CD4-positive, CD25-positive, alpha-beta regulatory T cell (primary cell): ENCODE data around the gene GSPT1. TPM values are rescaled to one million over a fixed set of nuclear protein-coding genes. Genes with fewer than 3 reads are reported as not detected.
A peak's percentile ranks its signal among the peaks of the same experiment; 100 is the strongest.

Source experiments
- ATAC-seq, 2 donors: fragments of 150-1000 bp; cut with Tn5 transposase; one replicate each; pipeline ENCODE4 v1.10.0; 2021; ENCODE audit warnings: low read depth in 2 of 2, moderate number of reproducible peaks in 2 of 2, moderate library complexity in 1 of 2
- DNase-seq, 3 donors: peaks; one replicate each; pipeline versions ENCODE4 v3.0.0 to v3.0.0-alpha.2; 2012 to 2022; ENCODE audit warnings: mixed read lengths in 1 of 3
- H3K27ac ChIP-seq: one replicate; pipeline ENCODE4 v1.7.0; 2013; ENCODE audit warnings: mild to moderate bottlenecking, low read length; ENCODE audit not compliant: insufficient read depth, poor library complexity, severe bottlenecking
- H3K27me3 ChIP-seq: one replicate; pipeline ENCODE4 v1.7.0; 2013; ENCODE audit warnings: low read length; ENCODE audit not compliant: control insufficient read depth, insufficient read depth
- H3K36me3 ChIP-seq: one replicate; pipeline ENCODE4 v1.7.0; 2013; ENCODE audit warnings: mild to moderate bottlenecking, low read length, moderate library complexity; ENCODE audit not compliant: control insufficient read depth, insufficient read depth
- H3K4me1 ChIP-seq: 2 replicates; pipeline ENCODE4 v1.7.0; 2013; ENCODE audit warnings: mild to moderate bottlenecking, low read length; ENCODE audit not compliant: insufficient read depth, control insufficient read depth, poor library complexity, severe bottlenecking
- H3K4me3 ChIP-seq: one replicate; pipeline ENCODE4 v1.7.0; 2013; ENCODE audit warnings: low read depth, mild to moderate bottlenecking, low read length, moderate library complexity
- H3K9me3 ChIP-seq, 2 experiments: 1 replicate in 1 of 2; 2 replicates in 1 of 2; pipeline ENCODE4 v1.7.0; 2013; ENCODE audit warnings: low read length in 2 of 2, mild to moderate bottlenecking in 1 of 2, moderate library complexity in 1 of 2; ENCODE audit not compliant: control insufficient read depth in 2 of 2
- H3K27ac Mint-ChIP-seq, 3 donors: one replicate each; pipeline ENCODE4 v1.8.0; 2020 to 2022; ENCODE audit warnings: mild to moderate bottlenecking in 3 of 3, mixed read lengths in 3 of 3, moderate library complexity in 2 of 3
- H3K27me3 Mint-ChIP-seq: one replicate; pipeline ENCODE4 v1.8.0; 2022; ENCODE audit warnings: mild to moderate bottlenecking, mixed read lengths
- H3K36me3 Mint-ChIP-seq: one replicate; pipeline ENCODE4 v1.8.0; 2020; ENCODE audit warnings: mixed read lengths
- H3K4me1 Mint-ChIP-seq, 4 donors: one replicate each; pipeline ENCODE4 v1.8.0; 2020 to 2022; ENCODE audit warnings: mixed read lengths in 4 of 4, mild to moderate bottlenecking in 1 of 4
- H3K4me3 Mint-ChIP-seq, 4 donors: one replicate each; pipeline ENCODE4 v1.8.0; 2020 to 2022; ENCODE audit warnings: mild to moderate bottlenecking in 4 of 4, mixed read lengths in 4 of 4, moderate library complexity in 3 of 4
- H3K9me3 Mint-ChIP-seq, 7 donors: one replicate each; pipeline ENCODE4 v1.8.0; 2020 to 2022; ENCODE audit warnings: mixed read lengths in 7 of 7, mild to moderate bottlenecking in 3 of 7, moderate library complexity in 2 of 7
- polyA plus RNA-seq, 4 donors: library from polyadenylated mRNA; unstranded; fragments of 300-500 nt; fragmentation: Illumina TruSeq; gene quantifications; one replicate each; pipeline ENCODE4 v1.2.3, GENCODE V29; 2021
- total RNA-seq: library from RNA; stranded (reverse); gene quantifications from one replicate; pipeline ENCODE4 v1.2.3, GENCODE V29; 2022

The GSPT1 gene
- total and polyA plus RNA-seq, 5 donors from 2014 or later: 93.2 to 177 (median 103) TPM

- H3K4me1 ChIP-seq: no peaks in the 10 kb centered on the region
- DNase-seq (no peak), ATAC-seq (no peak)
- H3K27ac Mint-ChIP-seq: peak overlapping the region in 2 of 3 donors; percentile 12 to 28
- no peak overlapping the region for H3K4me3 Mint-ChIP-seq
- peaks cover 73% of the 10 kb centered on the region for H3K36me3 ChIP-seq
- H3K9me3 Mint-ChIP-seq: peaks cover 0 to 1% (median 0%) of the 10 kb centered on the region in 7 donors
- peaks cover 0 to 5% (median 0%) of the 10 kb centered on the region in 4 donors for H3K4me1 Mint-ChIP-seq
- H3K36me3 Mint-ChIP-seq: peaks cover 25% of the 10 kb centered on the region
- H3K4me3 ChIP-seq: no peak overlapping the region
- no peaks in the 10 kb centered on the region for H3K27me3 ChIP-seq
- H3K9me3 ChIP-seq: no peaks in the 10 kb centered on the region
- H3K27ac ChIP-seq: no peak overlapping the region
- H3K27me3 Mint-ChIP-seq: no peaks in the 10 kb centered on the region
Measured at GRCh38 chr16:11886881-11887280, 28.9 kb downstream of the GSPT1 start.

- no peaks in the 10 kb centered on the region for H3K27me3 ChIP-seq
- peaks cover 0 to 5% (median 4%) of the 10 kb centered on the region in 4 donors for H3K4me1 Mint-ChIP-seq
- peaks cover 0 to 1% (median 0%) of the 10 kb centered on the region in 7 donors for H3K9me3 Mint-ChIP-seq
- ATAC-seq (no peak), DNase-seq (no peak)
- no peak overlapping the region for H3K27ac ChIP-seq
- peaks cover 83% of the 10 kb centered on the region for H3K36me3 ChIP-seq
- no peaks in the 10 kb centered on the region for H3K4me1 ChIP-seq
- no peak overlapping the region for H3K4me3 ChIP-seq
- peak overlapping the region in 1 of 3 donors; percentile 11 for H3K27ac Mint-ChIP-seq
- no peak overlapping the region for H3K4me3 Mint-ChIP-seq
- H3K27me3 Mint-ChIP-seq: no peaks in the 10 kb centered on the region
- peaks cover 32% of the 10 kb centered on the region for H3K36me3 Mint-ChIP-seq
- no peaks in the 10 kb centered on the region for H3K9me3 ChIP-seq
Measured at GRCh38 chr16:11884035-11884434, 31.7 kb downstream of the GSPT1 start.

- DNase-seq: peak in 1 of 3 donors; percentile 6
- Histone ChIP-seq H3K4me1 (no peaks in the 10 kb centered on the region), H3K9me3 (no peaks in the 10 kb centered on the region), H3K27me3 (no peaks in the 10 kb centered on the region), H3K27ac (no peak overlapping the region), H3K36me3 (peaks cover 78% of the 10 kb centered on the region), H3K4me3 (no peak overlapping the region)
- Mint-ChIP-seq H3K36me3 (peaks cover 30% of the 10 kb centered on the region), H3K4me3 (no peak overlapping the region), H3K27ac (peak overlapping the region in 1 of 3 donors; percentile 17), H3K9me3 (peaks cover 0 to 1% (median 0%) of the 10 kb centered on the region in 7 donors), H3K4me1 (peaks cover 0 to 5% (median 2%) of the 10 kb centered on the region in 4 donors), H3K27me3 (no peaks in the 10 kb centered on the region)
- no peak for ATAC-seq
Measured at GRCh38 chr16:11880007-11880406, 35.7 kb downstream of the GSPT1 start.

- ATAC-seq: no peak
- no peak overlapping the region for H3K27ac ChIP-seq
- Mint-ChIP-seq H3K4me3 (no peak overlapping the region), H3K36me3 (peaks cover 36% of the 10 kb centered on the region), H3K4me1 (peaks cover 0 to 5% (median 2%) of the 10 kb centered on the region in 4 donors), H3K9me3 (no peaks in the 10 kb centered on the region), H3K27ac (no peak overlapping the region), H3K27me3 (no peaks in the 10 kb centered on the region)
- H3K4me1 ChIP-seq: no peaks in the 10 kb centered on the region
- no peak overlapping the region for H3K4me3 ChIP-seq
- no peaks in the 10 kb centered on the region for H3K9me3 ChIP-seq
- H3K27me3 ChIP-seq: no peaks in the 10 kb centered on the region
- peaks cover 80% of the 10 kb centered on the region for H3K36me3 ChIP-seq
- DNase-seq: no peak
Measured at GRCh38 chr16:11877374-11877773, 38.4 kb downstream of the GSPT1 start.

GRCh38 chr16:11876306-11876705 is 39.5 kb downstream of the GSPT1 start:
- Histone ChIP-seq H3K36me3 (peaks cover 73% of the 10 kb centered on the region), H3K27ac (no peak overlapping the region), H3K9me3 (no peaks in the 10 kb centered on the region), H3K27me3 (no peaks in the 10 kb centered on the region), H3K4me1 (no peaks in the 10 kb centered on the region), H3K4me3 (no peak overlapping the region)
- H3K9me3 Mint-ChIP-seq: no peaks in the 10 kb centered on the region
- ATAC-seq (no peak), DNase-seq (no peak)
- peaks cover 32% of the 10 kb centered on the region for H3K36me3 Mint-ChIP-seq
- H3K27me3 Mint-ChIP-seq: no peaks in the 10 kb centered on the region
- H3K27ac Mint-ChIP-seq: peak overlapping the region in 1 of 3 donors; percentile 72
- peaks cover 0 to 5% (median 2%) of the 10 kb centered on the region in 4 donors for H3K4me1 Mint-ChIP-seq
- no peak overlapping the region for H3K4me3 Mint-ChIP-seq

- H3K27me3 Mint-ChIP-seq: no peaks in the 10 kb centered on the region
- peaks cover 71% of the 10 kb centered on the region for H3K36me3 ChIP-seq
- no peaks in the 10 kb centered on the region for H3K9me3 Mint-ChIP-seq
- peaks cover 30% of the 10 kb centered on the region for H3K36me3 Mint-ChIP-seq
- H3K4me1 Mint-ChIP-seq: peaks cover 0 to 5% (median 2%) of the 10 kb centered on the region in 4 donors
- ATAC-seq (no peak), DNase-seq (no peak)
- no peaks in the 10 kb centered on the region for H3K9me3 ChIP-seq
- H3K27ac ChIP-seq: no peak overlapping the region
- H3K4me3 ChIP-seq: no peak overlapping the region
- no peaks in the 10 kb centered on the region for H3K27me3 ChIP-seq
- H3K4me3 Mint-ChIP-seq: no peak overlapping the region
- H3K4me1 ChIP-seq: no peaks in the 10 kb centered on the region
- H3K27ac Mint-ChIP-seq: peak overlapping the region in 2 of 3 donors; percentile 39 to 72
Measured at GRCh38 chr16:11875721-11876120, 40.0 kb downstream of the GSPT1 start.

GRCh38 chr16:11871193-11871592 is 44.6 kb downstream of the GSPT1 start:
- ATAC-seq (no peak), DNase-seq (no peak)
- no peaks in the 10 kb centered on the region for H3K27me3 Mint-ChIP-seq
- peaks cover 24% of the 10 kb centered on the region for H3K36me3 Mint-ChIP-seq
- Histone ChIP-seq H3K4me3 (no peak overlapping the region), H3K27ac (no peak overlapping the region), H3K27me3 (no peaks in the 10 kb centered on the region), H3K36me3 (peaks cover 60% of the 10 kb centered on the region), H3K9me3 (no peaks in the 10 kb centered on the region), H3K4me1 (no peaks in the 10 kb centered on the region)
- no peaks in the 10 kb centered on the region for H3K9me3 Mint-ChIP-seq
- H3K4me1 Mint-ChIP-seq: peaks cover 0 to 6% (median 2%) of the 10 kb centered on the region in 4 donors
- H3K27ac Mint-ChIP-seq: peak overlapping the region in 1 of 3 donors; percentile 82
- H3K4me3 Mint-ChIP-seq: no peak overlapping the region

- no peaks in the 10 kb centered on the region for H3K9me3 Mint-ChIP-seq
- peaks cover 0 to 12% (median 2%) of the 10 kb centered on the region in 4 donors for H3K4me1 Mint-ChIP-seq
- peaks cover 52% of the 10 kb centered on the region for H3K36me3 ChIP-seq
- H3K4me3 ChIP-seq: no peak overlapping the region
- H3K4me1 ChIP-seq: no peaks in the 10 kb centered on the region
- H3K27me3 ChIP-seq: no peaks in the 10 kb centered on the region
- peaks cover 16% of the 10 kb centered on the region for H3K36me3 Mint-ChIP-seq
- DNase-seq: no peak
- no peaks in the 10 kb centered on the region for H3K9me3 ChIP-seq
- H3K27ac ChIP-seq: no peak overlapping the region
- H3K27ac Mint-ChIP-seq: no peak overlapping the region
- H3K27me3 Mint-ChIP-seq: no peaks in the 10 kb centered on the region
- ATAC-seq: no peak
- H3K4me3 Mint-ChIP-seq: no peak overlapping the region
Measured at GRCh38 chr16:11870399-11870798, 45.4 kb downstream of the GSPT1 start.
